Fibroblast of lung (primary cell): ENCODE data around the gene CRAMP1.

Experiments used
- EZH2 ChIP-seq: IDR thresholded peaks from 2 replicates; pipeline ENCODE4 v1.5.1; 2012; ENCODE audit warnings: low read length, control low read depth, mild to moderate bottlenecking; ENCODE audit errors: missing control alignments
- TF ChIP-seq, protein P1 (sequence below), 2 donors: IDR thresholded peaks in 1 of 2; conservative IDR thresholded peaks in 1 of 2; 1 replicate in 1 of 2; 2 replicates in 1 of 2; pipeline ENCODE4 v1.5.1; 2011 to 2012; ENCODE audit warnings: low read length in 2 of 2, control low read depth in 1 of 2, inconsistent platforms in 1 of 2, low read depth in 1 of 2, mild to moderate bottlenecking in 1 of 2

DNA sequence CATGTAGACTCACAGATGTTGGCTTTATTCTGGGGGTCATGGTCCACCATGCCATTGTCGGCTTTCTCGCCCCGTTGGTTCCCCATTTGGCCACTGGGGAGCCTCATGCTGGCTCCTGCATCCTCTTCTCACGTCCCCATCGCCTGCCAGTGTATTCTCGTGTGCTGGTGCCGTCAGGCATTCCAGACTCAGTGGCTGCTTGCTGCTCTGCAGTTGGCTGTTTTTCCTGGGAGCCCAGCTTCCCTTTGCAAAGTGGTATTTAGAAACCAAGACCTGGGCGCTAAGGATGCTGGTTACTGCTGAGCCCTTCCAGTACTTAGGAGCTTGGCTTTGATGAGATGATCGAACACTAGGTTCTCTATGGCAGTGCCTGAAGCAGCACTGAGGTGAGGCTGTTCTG lies 19.1 kb downstream of the CRAMP1 start:
- TF ChIP-seq, protein P1, sequence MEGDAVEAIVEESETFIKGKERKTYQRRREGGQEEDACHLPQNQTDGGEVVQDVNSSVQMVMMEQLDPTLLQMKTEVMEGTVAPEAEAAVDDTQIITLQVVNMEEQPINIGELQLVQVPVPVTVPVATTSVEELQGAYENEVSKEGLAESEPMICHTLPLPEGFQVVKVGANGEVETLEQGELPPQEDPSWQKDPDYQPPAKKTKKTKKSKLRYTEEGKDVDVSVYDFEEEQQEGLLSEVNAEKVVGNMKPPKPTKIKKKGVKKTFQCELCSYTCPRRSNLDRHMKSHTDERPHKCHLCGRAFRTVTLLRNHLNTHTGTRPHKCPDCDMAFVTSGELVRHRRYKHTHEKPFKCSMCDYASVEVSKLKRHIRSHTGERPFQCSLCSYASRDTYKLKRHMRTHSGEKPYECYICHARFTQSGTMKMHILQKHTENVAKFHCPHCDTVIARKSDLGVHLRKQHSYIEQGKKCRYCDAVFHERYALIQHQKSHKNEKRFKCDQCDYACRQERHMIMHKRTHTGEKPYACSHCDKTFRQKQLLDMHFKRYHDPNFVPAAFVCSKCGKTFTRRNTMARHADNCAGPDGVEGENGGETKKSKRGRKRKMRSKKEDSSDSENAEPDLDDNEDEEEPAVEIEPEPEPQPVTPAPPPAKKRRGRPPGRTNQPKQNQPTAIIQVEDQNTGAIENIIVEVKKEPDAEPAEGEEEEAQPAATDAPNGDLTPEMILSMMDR (conservative IDR thresholded peaks at IDR 0.05 in 1 of 2, IDR thresholded peaks at IDR 0.05 in 1 of 2; ENCODE audit: low read depth in 1 of 2, low read length in 2 of 2): no peak
- TF ChIP-seq EZH2: no peak
